ENCODE measurements around the gene PLA2G4C.
A peak's percentile ranks its signal among the peaks of the same experiment; 100 is the strongest.
"Not testable (repeated sequence)": the region's sequence is repeated elsewhere in the genome, so short reads cannot be mapped to it uniquely, and the experiment has no call there.

PLA2G4C gene

GRCh38 chr19:48108997-48109782, 1.4 kb downstream of the PLA2G4C start:
- DNase-seq (ENCODE audit: low spot score), result no peak

GRCh38 chr19:48103922-48104321, 6.7 kb downstream of the PLA2G4C start:
- no peak for DNase-seq (ENCODE audit: low spot score)

- DNase-seq (ENCODE audit: low spot score), result peak; percentile 29
Observed at GRCh38 chr19:48102870-48103751, 7.5 kb downstream of the PLA2G4C start.

- DNase-seq (ENCODE audit: low spot score), result no peak
Observed at GRCh38 chr19:48095612-48096175, 14.9 kb downstream of the PLA2G4C start.

- DNase-seq (ENCODE audit: low spot score), result no peak
Observed at GRCh38 chr19:48094855-48095203, 15.8 kb downstream of the PLA2G4C start.

GRCh38 chr19:48094129-48094854, 16.3 kb downstream of the PLA2G4C start:
- DNase-seq (ENCODE audit: low spot score), result no peak

GRCh38 chr19:48091111-48091718, 19.4 kb downstream of the PLA2G4C start:
- peak; percentile 9 for DNase-seq (ENCODE audit: low spot score)

- DNase-seq (ENCODE audit: low spot score), result peak; percentile 60
Observed at GRCh38 chr19:48090281-48090802, 20.3 kb downstream of the PLA2G4C start.

GRCh38 chr19:48088991-48089390, 21.6 kb downstream of the PLA2G4C start:
- not testable (repeated sequence) for DNase-seq (ENCODE audit: low spot score)

GRCh38 chr19:48085904-48086864, 24.4 kb downstream of the PLA2G4C start:
- no peak for DNase-seq (ENCODE audit: low spot score)

- no peak for DNase-seq (ENCODE audit: low spot score)
Observed at GRCh38 chr19:48085076-48085475, 25.5 kb downstream of the PLA2G4C start.

GRCh38 chr19:48081106-48081505, 29.5 kb downstream of the PLA2G4C start:
- no peak for DNase-seq (ENCODE audit: low spot score)

- DNase-seq (ENCODE audit: low spot score), result not testable (repeated sequence)
Observed at GRCh38 chr19:48070177-48070769, 40.3 kb downstream of the PLA2G4C start.

- no peak for DNase-seq (ENCODE audit: low spot score)
Observed at GRCh38 chr19:48069435-48069834, 41.2 kb downstream of the PLA2G4C start.

GRCh38 chr19:48064509-48064908, 46.1 kb downstream of the PLA2G4C start:
- no peak for DNase-seq (ENCODE audit: low spot score)

GRCh38 chr19:48061401-48062344, 48.9 kb downstream of the PLA2G4C start:
- DNase-seq (ENCODE audit: low spot score), result no peak

- DNase-seq (ENCODE audit: low spot score), result no peak
Observed at GRCh38 chr19:48060381-48060780, 50.2 kb downstream of the PLA2G4C start.

GRCh38 chr19:48059331-48059730, 51.3 kb downstream of the PLA2G4C start:
- no peak for DNase-seq (ENCODE audit: low spot score)

- no peak for DNase-seq (ENCODE audit: low spot score)
Observed at GRCh38 chr19:48053856-48054255, 56.8 kb downstream of the PLA2G4C start.

All from LoVo (cell line).